DMS79 treated with DMSO at 0.1 percent for 48 hours (cell line): ENCODE results near the gene TAF11L6.
"Not testable (repeated sequence)": the region's sequence is repeated elsewhere in the genome, so short reads cannot be mapped to it uniquely, and the experiment has no call there.

Source experiments
- DNase-seq: peaks from one replicate; lab custom pipeline; 2025; lab: John Stamatoyannopoulos, UW

The TAF11L6 gene

DNA sequence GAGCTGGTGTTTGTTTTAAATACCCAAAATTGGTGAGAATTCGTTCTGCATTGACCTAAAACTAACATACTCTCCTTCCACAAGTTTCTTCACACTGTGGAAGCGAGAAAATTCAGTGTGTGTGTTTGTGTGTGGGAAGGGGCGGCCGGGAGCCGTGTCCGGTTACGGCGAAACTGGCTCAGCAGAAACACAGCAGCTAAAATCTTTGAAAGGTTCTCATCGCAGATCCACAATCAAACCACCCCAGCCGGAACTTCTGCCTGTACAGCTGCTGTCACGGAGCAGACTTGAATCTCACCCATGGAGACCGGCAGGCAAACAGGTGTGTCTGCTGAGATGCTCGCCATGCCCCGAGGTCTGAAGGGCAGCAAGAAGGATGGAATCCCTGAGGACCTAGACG, at the start of gene TAF11L6:
TAF11L6 (plus strand) TSS at position 301 of the 400 bp plus-strand sequence.
- not testable (repeated sequence) for DNase-seq

DNA sequence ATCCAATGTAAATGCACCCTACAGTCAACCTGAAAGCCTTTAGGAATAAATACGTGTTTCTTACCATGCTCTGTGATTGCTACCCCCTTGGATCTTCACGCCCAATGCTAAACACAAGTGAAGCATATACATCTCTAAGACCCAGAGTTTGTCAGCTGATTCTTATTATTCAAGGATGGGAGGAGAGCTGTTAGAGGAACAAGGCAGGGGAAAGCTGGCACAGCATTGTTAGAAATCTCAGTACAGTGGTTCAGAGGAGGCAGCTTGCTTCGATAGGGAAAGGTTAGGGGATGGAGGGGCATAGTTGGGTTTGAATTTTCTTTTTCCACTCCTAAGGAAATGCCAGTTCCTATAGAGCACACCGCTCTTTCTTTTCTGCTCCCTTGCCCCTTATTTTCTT, 47.1 kb upstream of the TAF11L6 start:
- DNase-seq = peak; percentile 18

DNA sequence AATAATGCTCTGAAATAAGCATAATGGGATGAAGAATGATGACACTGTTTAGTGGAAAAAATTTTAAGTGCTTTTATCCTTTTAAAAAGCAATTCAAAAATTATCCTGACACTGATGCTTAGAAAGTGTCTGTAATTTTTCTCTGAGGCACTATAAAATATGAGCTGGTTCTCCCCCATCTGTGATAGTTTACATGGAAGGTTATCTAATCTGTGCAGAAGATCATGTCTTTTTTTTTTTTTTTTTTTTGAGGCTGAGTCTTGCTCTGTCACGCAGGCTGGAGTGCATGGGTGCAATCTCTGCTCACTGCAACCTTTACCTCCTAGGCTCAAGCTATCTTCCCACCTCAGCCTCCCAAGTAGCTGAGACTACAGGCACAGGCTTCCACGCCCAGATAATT, 45.7 kb upstream of the TAF11L6 start:
- DNase-seq = no peak

DNA sequence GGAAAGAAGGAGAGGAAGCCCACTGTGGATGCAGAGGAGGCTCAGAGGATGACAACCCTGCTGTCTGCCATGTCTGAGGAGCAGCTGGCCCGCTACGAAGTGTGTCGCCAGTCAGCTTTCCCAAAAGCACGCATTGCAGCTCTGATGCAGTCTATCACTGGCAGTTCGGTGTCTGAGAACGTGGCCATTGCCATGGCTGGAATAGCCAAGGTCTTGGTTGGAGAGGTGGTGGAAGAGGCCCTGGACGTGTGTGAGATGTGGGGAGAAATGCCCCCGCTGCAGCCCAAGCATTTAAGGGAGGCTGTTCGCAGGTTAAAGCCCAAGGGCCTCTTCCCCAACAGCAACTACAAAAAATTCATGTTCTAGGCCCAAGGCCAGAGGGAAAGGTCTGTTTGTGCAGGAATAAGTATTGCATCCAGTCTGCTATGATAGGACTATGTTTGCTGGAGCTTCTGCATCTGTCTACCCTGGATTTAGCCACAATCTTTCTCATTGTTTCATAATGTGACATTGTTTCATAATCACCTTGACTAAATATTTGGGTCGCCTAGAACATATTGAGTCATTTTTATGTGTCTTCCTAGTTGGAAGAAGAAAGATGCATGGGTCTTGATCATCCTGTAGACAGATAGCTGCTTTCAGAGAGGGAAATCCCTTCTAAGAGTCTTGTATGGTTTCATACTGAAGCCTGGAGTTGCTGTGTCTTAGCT, 41.9 kb upstream of the TAF11L6 start:
- DNase-seq = not testable (repeated sequence)

DNA sequence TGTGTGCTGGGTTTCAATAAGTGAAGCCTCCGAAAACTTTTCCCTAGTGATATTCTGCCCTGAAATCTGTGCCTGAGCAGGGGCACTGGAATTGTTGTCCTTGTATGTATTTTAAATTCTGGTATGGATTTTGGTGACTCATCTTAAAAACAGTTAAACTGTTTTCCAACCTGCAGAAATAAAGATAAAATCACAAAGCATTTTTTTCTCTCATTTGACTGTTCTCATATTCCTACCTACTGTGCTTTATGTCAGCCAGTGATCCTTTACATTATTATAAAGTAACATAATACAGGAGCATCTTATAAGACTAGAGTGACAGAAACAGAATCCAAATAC, 41.3 kb upstream of the TAF11L6 start:
- no peak for DNase-seq

DNA sequence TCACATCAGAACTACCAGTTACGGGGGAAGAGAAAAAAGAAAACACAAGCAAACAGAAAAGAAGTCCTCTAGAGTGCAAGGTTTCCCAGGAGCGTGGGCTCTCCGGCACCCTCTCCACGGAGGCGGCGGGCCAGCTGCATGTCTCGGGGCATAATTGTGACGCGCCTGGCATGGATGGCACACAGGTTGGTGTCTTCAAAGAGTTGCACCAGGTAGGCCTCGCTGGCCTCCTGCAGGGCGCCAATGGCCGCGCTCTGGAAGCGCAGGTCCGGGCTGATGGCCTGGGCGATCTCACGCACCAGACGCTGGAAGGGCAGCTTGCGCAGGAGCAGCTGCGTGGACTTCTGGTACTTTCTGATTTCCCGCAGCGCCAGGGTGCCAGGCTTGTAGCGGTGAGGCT, 37.2 kb upstream of the TAF11L6 start:
- DNase-seq = not testable (repeated sequence)

DNA sequence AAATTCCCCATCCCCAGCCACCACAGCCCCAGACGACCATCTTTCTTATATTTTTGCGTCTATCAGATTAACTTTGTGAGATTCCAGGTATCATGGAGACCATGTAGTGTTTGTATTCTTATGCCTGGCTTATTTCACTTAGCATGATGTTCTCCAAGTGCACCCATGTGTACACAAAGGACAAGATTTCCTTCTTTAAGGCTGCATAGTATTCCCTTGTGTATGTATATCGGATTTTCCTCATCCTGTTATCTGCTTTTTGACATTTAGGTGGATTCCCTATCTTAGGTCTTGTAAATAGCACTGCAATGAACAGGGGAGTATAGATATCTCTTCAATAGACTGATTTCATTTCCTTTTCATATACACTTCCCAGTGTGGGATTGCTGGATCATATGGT, 35.7 kb upstream of the TAF11L6 start:
- DNase-seq = no peak

DNA sequence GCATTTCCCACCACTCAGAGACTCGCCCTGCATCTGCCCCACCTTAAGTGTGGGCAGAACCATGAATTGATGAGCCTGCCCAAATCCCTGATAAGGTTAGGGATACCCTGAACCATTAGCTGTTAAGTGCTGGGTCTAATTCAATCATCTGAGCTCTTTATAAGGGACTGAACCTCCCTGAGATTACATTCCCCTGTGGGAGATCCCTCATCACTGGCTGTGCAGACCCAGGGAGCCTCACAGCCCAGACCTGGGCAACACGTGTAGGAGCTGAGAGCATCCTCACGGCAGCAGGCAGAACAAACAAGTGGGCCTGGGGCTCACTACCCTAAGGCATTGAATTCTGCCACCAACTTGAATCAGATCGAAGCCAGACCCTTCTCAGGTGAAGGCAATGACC, 31.0 kb upstream of the TAF11L6 start:
- DNase-seq = no peak

DNA sequence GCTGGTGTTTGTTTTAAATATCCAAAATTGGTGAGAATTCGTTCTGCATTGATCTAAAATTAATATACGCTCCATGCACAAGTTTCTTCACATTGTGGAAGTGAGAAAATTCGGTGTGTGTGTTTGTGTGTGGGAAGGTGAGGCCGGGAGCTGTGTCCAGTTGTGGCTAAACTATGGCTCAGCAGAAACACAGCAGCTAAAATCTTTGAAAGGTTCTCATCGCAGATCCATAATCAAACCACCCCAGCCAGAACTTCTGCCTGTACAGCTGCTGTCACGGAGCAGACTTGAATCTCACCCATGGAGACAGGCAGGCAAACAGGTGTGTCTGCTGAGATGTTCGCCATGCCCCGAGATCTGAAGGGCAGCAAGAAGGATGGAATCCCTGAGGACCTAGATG, 30.5 kb upstream of the TAF11L6 start, which contains the start of gene TAF11L2:
TAF11L2 (plus strand) TSS at position 301 of the 400 bp plus-strand sequence.
- not testable (repeated sequence) for DNase-seq

DNA sequence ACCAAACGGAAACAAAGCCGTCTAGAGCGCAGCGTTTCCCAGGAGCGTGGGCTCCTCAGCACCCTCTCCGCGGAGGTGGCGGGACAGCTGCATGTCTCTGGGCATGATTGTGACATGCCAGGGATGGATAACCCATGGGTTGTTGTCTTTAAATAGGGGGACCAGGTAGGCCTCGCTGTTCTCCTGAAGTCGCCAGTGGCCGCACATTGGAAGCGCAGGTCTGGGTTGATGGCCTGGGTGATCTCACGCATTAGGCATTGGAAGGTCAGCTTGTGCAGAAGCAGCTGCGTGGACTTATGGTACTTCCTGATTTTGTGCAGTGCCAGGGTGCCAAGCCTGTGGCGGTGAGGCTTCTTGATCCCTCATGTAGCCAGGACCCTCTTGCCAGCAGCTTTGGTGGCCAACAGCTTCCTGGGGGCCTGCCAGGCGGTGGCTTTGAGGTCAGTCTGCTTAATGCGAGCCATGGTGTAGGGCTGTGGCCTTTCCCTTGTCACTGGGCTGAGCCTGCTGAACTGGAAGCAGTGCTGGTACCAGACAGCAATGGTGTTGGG, 16.6 kb upstream of the TAF11L6 start:
- DNase-seq = no peak

DNA sequence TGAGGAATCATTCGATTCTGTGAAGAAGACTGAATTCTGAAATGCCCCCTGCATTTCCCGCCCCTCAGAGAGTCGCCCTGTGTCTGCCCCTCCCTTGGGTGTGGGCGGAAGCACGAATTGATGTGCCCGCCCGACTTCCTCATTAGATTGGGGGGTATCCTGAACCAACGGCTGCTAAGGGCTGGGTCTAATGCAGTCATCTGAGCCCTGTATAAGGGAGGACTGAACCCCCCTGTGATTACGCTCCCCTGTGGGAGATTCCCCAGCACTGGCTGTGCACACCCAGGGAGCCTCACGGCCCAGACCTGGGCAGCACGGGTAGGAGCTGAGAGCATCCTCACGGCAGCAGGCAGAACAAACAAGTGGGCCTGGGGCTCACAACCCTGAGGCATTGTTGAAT, 10.9 kb upstream of the TAF11L6 start:
- DNase-seq = not testable (repeated sequence)

DNA sequence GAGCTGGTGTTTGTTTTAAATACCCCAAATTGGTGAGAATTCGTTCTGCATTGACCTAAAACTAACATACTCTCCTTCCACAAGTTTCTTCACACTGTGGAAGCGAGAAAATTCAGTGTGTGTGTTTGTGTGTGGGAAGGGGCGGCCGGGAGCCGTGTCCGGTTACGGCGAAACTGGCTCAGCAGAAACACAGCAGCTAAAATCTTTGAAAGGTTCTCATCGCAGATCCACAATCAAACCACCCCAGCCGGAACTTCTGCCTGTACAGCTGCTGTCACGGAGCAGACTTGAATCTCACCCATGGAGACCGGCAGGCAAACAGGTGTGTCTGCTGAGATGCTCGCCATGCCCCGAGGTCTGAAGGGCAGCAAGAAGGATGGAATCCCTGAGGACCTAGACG, 10.4 kb upstream of the TAF11L6 start, which contains the start of gene TAF11L3:
TAF11L3 (plus strand) TSS at position 301 of the 400 bp plus-strand sequence.
- DNase-seq = not testable (repeated sequence)

DNA sequence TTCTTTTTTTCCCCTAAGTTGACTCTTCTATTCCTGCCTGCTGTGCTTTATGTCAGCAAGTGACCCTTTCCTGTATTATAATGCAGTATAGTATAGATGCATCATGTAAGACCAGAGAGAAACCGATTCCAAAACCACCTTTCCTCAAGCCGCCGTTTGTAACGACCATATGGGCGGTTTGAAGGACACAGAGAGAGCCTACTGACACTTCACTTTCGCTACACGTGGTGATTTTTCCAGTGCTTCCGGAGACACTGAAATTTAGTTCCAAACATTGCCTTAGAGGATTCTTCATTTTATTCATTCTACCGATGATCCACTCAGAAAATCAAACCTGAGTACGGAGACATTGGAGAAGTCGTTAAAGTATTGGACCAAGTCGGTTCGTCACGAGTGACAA, 9.0 kb upstream of the TAF11L6 start:
- DNase-seq = not testable (repeated sequence)

DNA sequence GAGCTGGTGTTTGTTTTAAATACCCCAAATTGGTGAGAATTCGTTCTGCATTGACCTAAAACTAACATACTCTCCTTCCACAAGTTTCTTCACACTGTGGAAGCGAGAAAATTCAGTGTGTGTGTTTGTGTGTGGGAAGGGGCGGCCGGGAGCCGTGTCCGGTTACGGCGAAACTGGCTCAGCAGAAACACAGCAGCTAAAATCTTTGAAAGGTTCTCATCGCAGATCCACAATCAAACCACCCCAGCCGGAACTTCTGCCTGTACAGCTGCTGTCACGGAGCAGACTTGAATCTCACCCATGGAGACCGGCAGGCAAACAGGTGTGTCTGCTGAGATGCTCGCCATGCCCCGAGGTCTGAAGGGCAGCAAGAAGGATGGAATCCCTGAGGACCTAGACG, 7.0 kb upstream of the TAF11L6 start, which contains the start of gene TAF11L4:
TAF11L4 (plus strand) TSS at position 301 of the 400 bp plus-strand sequence.
- DNase-seq = not testable (repeated sequence)

DNA sequence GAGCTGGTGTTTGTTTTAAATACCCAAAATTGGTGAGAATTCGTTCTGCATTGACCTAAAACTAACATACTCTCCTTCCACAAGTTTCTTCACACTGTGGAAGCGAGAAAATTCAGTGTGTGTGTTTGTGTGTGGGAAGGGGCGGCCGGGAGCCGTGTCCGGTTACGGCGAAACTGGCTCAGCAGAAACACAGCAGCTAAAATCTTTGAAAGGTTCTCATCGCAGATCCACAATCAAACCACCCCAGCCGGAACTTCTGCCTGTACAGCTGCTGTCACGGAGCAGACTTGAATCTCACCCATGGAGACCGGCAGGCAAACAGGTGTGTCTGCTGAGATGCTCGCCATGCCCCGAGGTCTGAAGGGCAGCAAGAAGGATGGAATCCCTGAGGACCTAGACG, 3.5 kb upstream of the TAF11L6 start, which contains the start of gene TAF11L5:
TAF11L5 (plus strand) TSS at position 301 of the 400 bp plus-strand sequence.
- DNase-seq = not testable (repeated sequence)

DNA sequence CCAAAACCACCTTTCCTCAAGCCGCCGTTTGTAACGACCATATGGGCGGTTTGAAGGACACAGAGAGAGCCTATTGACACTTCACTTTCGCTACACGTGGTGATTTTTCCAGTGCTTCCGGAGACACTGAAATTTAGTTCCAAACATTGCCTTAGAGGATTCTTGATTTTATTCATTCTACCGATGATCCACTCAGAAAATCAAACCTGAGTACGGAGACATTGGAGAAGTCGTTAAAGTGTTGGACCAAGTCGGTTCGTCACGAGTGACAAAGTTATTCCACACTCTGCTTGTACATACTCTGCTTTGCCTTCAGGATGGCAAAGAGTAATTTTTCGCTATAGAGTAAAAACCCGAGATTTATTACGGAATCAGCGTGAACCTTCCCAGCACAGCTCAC, 2.0 kb upstream of the TAF11L6 start:
- not testable (repeated sequence) for DNase-seq
